KBM-7 (cell line): ENCODE data around the gene DENND5B.
A peak's percentile ranks its signal among the peaks of the same experiment; 100 is the strongest.

ENCODE experiments used
- DNase-seq: peaks from one replicate; pipeline ENCODE4 v3.0.0-alpha.2; 2015
- in situ Hi-C: fragments of 300-500 bp; cut with MboI; formaldehyde crosslinking; loops from 2 replicates; pipeline ENCODE4 v1.14.3; 2020; ENCODE audit warnings: low sequenced_read_pairs, low pct_unique_long_range_greater_than_20kb, mixed read lengths

Gene DENND5B

GRCh38 chr12:31366104-31366621, 224.8 kb downstream of the DENND5B start:
- in situ Hi-C loops = no loop called here
- no peak for DNase-seq

- in situ Hi-C loops = no loop called here
- no peak for DNase-seq
Measured at GRCh38 chr12:31363831-31364230, 227.1 kb downstream of the DENND5B start.

- no peak for DNase-seq
- in situ Hi-C loops = no loop called here
Measured at GRCh38 chr12:31363416-31363809, 227.5 kb downstream of the DENND5B start.

GRCh38 chr12:31362759-31363415, 228.0 kb downstream of the DENND5B start:
- in situ Hi-C loops = no loop called here
- peak; percentile 89 for DNase-seq

GRCh38 chr12:31362115-31362758, 228.7 kb downstream of the DENND5B start:
- DNase-seq = peak; percentile 69
- in situ Hi-C loops = no loop called here

- in situ Hi-C loops = no loop called here
- no peak for DNase-seq
Measured at GRCh38 chr12:31361730-31362114, 229.2 kb downstream of the DENND5B start.

GRCh38 chr12:31355747-31356107, 235.2 kb downstream of the DENND5B start:
- no peak for DNase-seq
- in situ Hi-C loops = no loop called here

GRCh38 chr12:31353750-31354708, 236.9 kb downstream of the DENND5B start:
- in situ Hi-C loops = no loop called here
- peak; percentile 42 for DNase-seq

GRCh38 chr12:31346267-31346666, 244.7 kb downstream of the DENND5B start:
- in situ Hi-C loops = no loop called here
- no peak for DNase-seq

- DNase-seq = no peak
- in situ Hi-C loops = no loop called here
Measured at GRCh38 chr12:31343139-31343538, 247.8 kb downstream of the DENND5B start.

- in situ Hi-C loops = no loop called here
- DNase-seq = no peak
Measured at GRCh38 chr12:31342286-31342685, 248.7 kb downstream of the DENND5B start.

- in situ Hi-C loops = no loop called here
- DNase-seq = no peak
Measured at GRCh38 chr12:31339831-31340622, 250.9 kb downstream of the DENND5B start.

- in situ Hi-C loops = no loop called here
- no peak for DNase-seq
Measured at GRCh38 chr12:31337952-31338351, 253.0 kb downstream of the DENND5B start.
